IMR-90 (cell line): Measurements from ENCODE around the gene FAM83E. TPM values are rescaled to one million over a fixed set of nuclear protein-coding genes. Genes with fewer than 3 reads are reported as not detected.
A peak's percentile ranks its signal among the peaks of the same experiment; 100 is the strongest.

Experiments used
- ATAC-seq: fragments of 200-7000 bp; cut with Tn5 transposase; 2 replicates; pipeline ENCODE4 v1.9.1; 2020; ENCODE audit warnings: low read depth, mild to moderate bottlenecking, moderate library complexity
- BruUV-seq: library from RNA; stranded (reverse); fragments of 400-500 nt; replicated peaks from 2 replicates; lab custom pipeline; 2021; lab: Mats Ljungman, UMichigan
- CTCF ChIA-PET: fragments of 300-600 bp; formaldehyde crosslinking; extraction: SDS; loops from one replicate; lab custom pipeline; 2021; ENCODE audit warnings: antibody characterized with exemption; lab: Yijun Ruan, JAX
- POLR2A ChIA-PET: fragments of 300-600 bp; sonication (Branson Sonifier 250); formaldehyde crosslinking; loops from one replicate; lab custom pipeline; 2022; ENCODE audit warnings: antibody characterized with exemption; ENCODE audit not compliant: unreplicated experiment; lab: Charles Lee
- DNase-seq: peaks from one replicate; pipeline ENCODE4 v3.0.0; 2013
- H2AFZ ChIP-seq: replicated peaks from 2 replicates; pipeline ENCODE3; 2013; ENCODE audit warnings: low read length, mild to moderate bottlenecking; ENCODE audit not compliant: poor library complexity
- H2AK5ac ChIP-seq: 2 replicates; pipeline ENCODE4 v1.6.1; 2013; ENCODE audit warnings: low read depth, low read length, inconsistent platforms
- H2AK9ac ChIP-seq: replicated peaks from 2 replicates; pipeline ENCODE3; 2013; ENCODE audit warnings: mild to moderate bottlenecking, low read depth, low read length, moderate library complexity; ENCODE audit not compliant: poor library complexity
- H2BK120ac ChIP-seq: 2 replicates; pipeline ENCODE4 v1.6.1; 2013; ENCODE audit warnings: low read depth, low read length, inconsistent platforms
- H2BK15ac ChIP-seq: 3 replicates; pipeline ENCODE4 v1.6.1; 2013; ENCODE audit warnings: low read depth, low read length, inconsistent platforms
- H2BK20ac ChIP-seq: 2 replicates; pipeline ENCODE4 v1.6.1; 2013; ENCODE audit warnings: low read depth, mild to moderate bottlenecking, inconsistent platforms, low read length, moderate library complexity
- H2BK5ac ChIP-seq: 2 replicates; pipeline ENCODE4 v1.6.1; 2013; ENCODE audit warnings: mild to moderate bottlenecking, low read depth, low read length, inconsistent platforms; ENCODE audit not compliant: poor library complexity, severe bottlenecking
- H3K14ac ChIP-seq: replicated peaks from 2 replicates; pipeline ENCODE4 v1.6.1; 2013; ENCODE audit warnings: low read depth, low read length, inconsistent platforms
- H3K18ac ChIP-seq: 2 replicates; pipeline ENCODE4 v1.6.1; 2013; ENCODE audit warnings: low read depth, low read length, control low read depth
- H3K23ac ChIP-seq: 2 replicates; pipeline ENCODE4 v1.6.1; 2013; ENCODE audit warnings: low read depth, low read length, inconsistent platforms
- H3K27ac ChIP-seq: 2 replicates; pipeline ENCODE4 v1.5.1; 2013; ENCODE audit warnings: mild to moderate bottlenecking, control low read depth, low read length; ENCODE audit not compliant: insufficient read depth
- H3K27me3 ChIP-seq: 2 replicates; pipeline ENCODE4 v1.6.1; 2013; ENCODE audit warnings: low read length; ENCODE audit not compliant: control insufficient read depth, insufficient read depth
- H3K36me3 ChIP-seq: 2 replicates; pipeline ENCODE4 v1.6.1; 2013; ENCODE audit warnings: low read length, mixed read lengths; ENCODE audit not compliant: control insufficient read depth, insufficient read depth
- H3K4ac ChIP-seq: 2 replicates; pipeline ENCODE4 v1.6.1; 2013; ENCODE audit warnings: low read depth, low read length, inconsistent platforms
- H3K4me1 ChIP-seq: 2 replicates; pipeline ENCODE4 v1.6.1; 2013; ENCODE audit warnings: low read length, mixed read lengths; ENCODE audit not compliant: control insufficient read depth, insufficient read depth
- H3K4me2 ChIP-seq: 2 replicates; pipeline ENCODE4 v1.6.1; 2013; ENCODE audit warnings: low read depth, mild to moderate bottlenecking, control low read depth, low read length, moderate library complexity
- H3K4me3 ChIP-seq: 2 replicates; pipeline ENCODE4 v1.5.1; 2013; ENCODE audit warnings: low read depth, mild to moderate bottlenecking, control low read depth, low read length, moderate library complexity; ENCODE audit not compliant: insufficient read depth
- H3K56ac ChIP-seq: 2 replicates; pipeline ENCODE4 v1.6.1; 2013; ENCODE audit warnings: low read length, inconsistent platforms; ENCODE audit not compliant: insufficient read depth; ENCODE audit errors: extremely low read depth
- H3K79me1 ChIP-seq, 2 experiments: 2 replicates each; pipeline ENCODE4 v1.6.1; 2013; ENCODE audit warnings: low read length in 2 of 2, inconsistent platforms in 1 of 2, low read depth in 1 of 2
- H3K9ac ChIP-seq: 2 replicates; pipeline ENCODE4 v1.6.1; 2013; ENCODE audit warnings: low read depth, low read length, control low read depth
- H3K9me1 ChIP-seq: 2 replicates; pipeline ENCODE4 v1.6.1; 2013; ENCODE audit warnings: low read length, inconsistent platforms; ENCODE audit not compliant: insufficient read depth
- H3K9me3 ChIP-seq: 2 replicates; pipeline ENCODE4 v1.6.1; 2013; ENCODE audit warnings: low read length; ENCODE audit not compliant: control insufficient read depth, insufficient read depth
- H4K20me1 ChIP-seq: 2 replicates; pipeline ENCODE4 v1.6.1; 2013; ENCODE audit warnings: low read length, inconsistent platforms; ENCODE audit not compliant: insufficient read depth
- H4K5ac ChIP-seq: 2 replicates; pipeline ENCODE4 v1.6.1; 2013; ENCODE audit warnings: mild to moderate bottlenecking, low read depth, low read length, control low read depth
- H4K8ac ChIP-seq, 2 experiments: 2 replicates each; pipeline ENCODE4 v1.6.1; 2013; ENCODE audit warnings: low read depth in 2 of 2, low read length in 2 of 2, control low read depth in 1 of 2, inconsistent platforms in 1 of 2
- H4K91ac ChIP-seq: 2 replicates; pipeline ENCODE4 v1.6.1; 2013; ENCODE audit warnings: low read depth, low read length, inconsistent platforms; ENCODE audit not compliant: insufficient read depth
- BHLHE40 ChIP-seq: fragments of 150-350 bp; IDR thresholded peaks from 2 replicates; pipeline ENCODE4 v1.6.1; 2016; ENCODE audit warnings: mild to moderate bottlenecking, low read depth, low read length
- CEBPB ChIP-seq: IDR thresholded peaks from 2 replicates; pipeline ENCODE4 v1.6.1; 2012; ENCODE audit warnings: low read depth, low read length, improper control_type of control experiment
- CHD1 ChIP-seq: IDR thresholded peaks from 2 replicates; pipeline ENCODE4 v1.6.1; 2012; ENCODE audit warnings: low read depth, low read length, improper control_type of control experiment
- CTCF ChIP-seq: conservative IDR thresholded peaks from 2 replicates; pipeline ENCODE4 v1.5.1; 2012; ENCODE audit warnings: mild to moderate bottlenecking, low read depth, low read length, improper control_type of control experiment
- ELK1 ChIP-seq: fragments of 150-350 bp; IDR thresholded peaks from 2 replicates; pipeline ENCODE4 v1.6.1; 2016; ENCODE audit warnings: low read depth, mild to moderate bottlenecking, low read length, moderate library complexity, borderline replicate concordance
- FOS ChIP-seq: fragments of 150-350 bp; IDR thresholded peaks from 2 replicates; pipeline ENCODE4 v1.6.1; 2016; ENCODE audit warnings: low read depth, low read length
- MAFK ChIP-seq: IDR thresholded peaks from 2 replicates; pipeline ENCODE4 v1.6.1; 2012; ENCODE audit warnings: low read depth, low read length, improper control_type of control experiment
- MAZ ChIP-seq: IDR thresholded peaks from 2 replicates; pipeline ENCODE4 v1.6.1; 2012; ENCODE audit warnings: low read depth, mild to moderate bottlenecking, low read length, improper control_type of control experiment, moderate library complexity, borderline replicate concordance
- MXI1 ChIP-seq: IDR thresholded peaks from 2 replicates; pipeline ENCODE4 v1.6.1; 2012; ENCODE audit warnings: low read depth, mild to moderate bottlenecking, low read length, moderate library complexity, borderline replicate concordance
- NFE2L2 ChIP-seq: fragments of 150-350 bp; IDR thresholded peaks from 2 replicates; pipeline ENCODE4 v1.6.1; 2016; ENCODE audit warnings: low read depth, mild to moderate bottlenecking, low read length
- POLR2A ChIP-seq: IDR thresholded peaks from 2 replicates; pipeline ENCODE4 v1.6.1; 2012; ENCODE audit warnings: mild to moderate bottlenecking, low read depth, low read length
- RAD21 ChIP-seq: IDR thresholded peaks from 2 replicates; pipeline ENCODE4 v1.6.1; 2012; ENCODE audit warnings: low read length, improper control_type of control experiment
- RCOR1 ChIP-seq: IDR thresholded peaks from 2 replicates; pipeline ENCODE4 v1.6.1; 2012; ENCODE audit warnings: mild to moderate bottlenecking, low read length, improper control_type of control experiment; ENCODE audit not compliant: insufficient replicate concordance
- RFX5 ChIP-seq: IDR thresholded peaks from 2 replicates; pipeline ENCODE4 v1.8.0; 2012; ENCODE audit warnings: low read depth, mild to moderate bottlenecking, low read length, moderate library complexity
- SMC3 ChIP-seq: fragments of 150-350 bp; IDR thresholded peaks from 2 replicates; pipeline ENCODE4 v1.6.1; 2016; ENCODE audit warnings: low read depth, mild to moderate bottlenecking, antibody characterized with exemption, low read length, moderate library complexity
- USF2 ChIP-seq: fragments of 150-350 bp; IDR thresholded peaks from 2 replicates; pipeline ENCODE4 v1.6.1; 2017; ENCODE audit warnings: mild to moderate bottlenecking, antibody characterized with exemption, low read length, low read depth
- WGBS, 2 experiments: methylation state at CpG; one replicate each; pipeline versions ENCODE4 v1.1.5 to v1.1.7; 2013; ENCODE audit warnings: missing lambda C conversion rate in 2 of 2; ENCODE audit not compliant: insufficient read length in 1 of 2; ENCODE audit errors: extremely low coverage in 2 of 2; 5-methylcytosine and 5-hydroxymethylcytosine counted together
- dilution Hi-C: fragments of 300-500 bp; cut with HindIII; formaldehyde crosslinking; loops from one replicate; pipeline ENCODE4 v1.14.3; 2018; ENCODE audit warnings: low sequenced_read_pairs; ENCODE audit not compliant: unreplicated experiment
- in situ Hi-C: fragments of 300-500 bp; cut with MboI; formaldehyde crosslinking; loops from 3 replicates; pipeline ENCODE4 v1.14.3; 2019; ENCODE audit warnings: low sequenced_read_pairs, inconsistent platforms, mixed read lengths
- intact Hi-C: fragments of 100-400 bp; cut with micrococcal nuclease; formaldehyde crosslinking; loops from 2 replicates; pipeline ENCODE4 v1.10.0; 2022
- polyA plus RNA-seq, 3 experiments: library from polyadenylated mRNA; depleted of rRNA; stranded (reverse); fragments of >200 nt; gene quantifications; 2 replicates each; pipeline ENCODE4 v1.2.3, GENCODE V29; 2012; ENCODE audit warnings: low replicate concordance in 1 of 3
- total RNA-seq: library from RNA; depleted of rRNA; stranded (reverse); fragments of >200 nt; gene quantifications from 2 replicates; pipeline ENCODE4 v1.2.3, GENCODE V29; 2012

Gene FAM83E
- total and polyA plus RNA-seq, 2 of the 4 experiments (the other 2 are of a cell fraction): 0.05 to 0.36 TPM

GRCh38 chr19:48608798-48609263 lies 6.0 kb downstream of the FAM83E start:
- peak overlapping the region; percentile 82 for H2AK9ac ChIP-seq
- no peak overlapping the region; the same call in 1 of the 2 replicates for H3K4me2 ChIP-seq
- in situ Hi-C loops: no loop called here
- H2BK5ac ChIP-seq: no peak overlapping the region
- no peaks in the 10 kb centered on the region for H3K4me1 ChIP-seq
- H3K27ac ChIP-seq: no peak overlapping the region
- H3K14ac ChIP-seq: 0 out of 2 replicates have a peak overlapping the region, but pooled peaks have one; percentile 82
- no peak overlapping the region for H2BK15ac ChIP-seq
- peak overlapping the region; percentile 91 for H4K5ac ChIP-seq
- H3K4ac ChIP-seq: no peak overlapping the region
- no peak overlapping the region for H3K4me3 ChIP-seq
- H3K9ac ChIP-seq: no peak overlapping the region
- H3K9me3 ChIP-seq: no peaks in the 10 kb centered on the region
- no TSS peak for BruUV-seq
- peak overlapping the region; percentile 85 for H2BK120ac ChIP-seq
- WGBS, 2 experiments: no CpG with 5 or more reads among the region's 9 CpGs
- 0 out of 2 replicates have a peak, but pooled peaks cover 5% of the 10 kb centered on the region for H4K20me1 ChIP-seq
- H3K36me3 ChIP-seq: no peaks in the 10 kb centered on the region
- peak overlapping the region; percentile 69 to 93; a peak in 3 of 4 replicates for H4K8ac ChIP-seq
- H3K27me3 ChIP-seq: no peaks in the 10 kb centered on the region
- H3K79me1 ChIP-seq: no peaks in the 10 kb centered on the region
- peak; percentile 83 for ATAC-seq
- peak; percentile 64 for TF ChIP-seq RAD21
- no peak for TF ChIP-seq MAZ
- no peak for TF ChIP-seq MAFK
- TF ChIP-seq BHLHE40: no peak
- TF ChIP-seq SMC3: peak; percentile 46
- peak; percentile 61 for TF ChIP-seq CTCF
- no peak for TF ChIP-seq ELK1
- TF ChIP-seq FOS: no peak
- TF ChIP-seq MXI1: no peak
- TF ChIP-seq RCOR1: no peak
- no peak for TF ChIP-seq RFX5
- no peak for TF ChIP-seq POLR2A
- no peak for TF ChIP-seq CEBPB
- no peak for TF ChIP-seq NFE2L2
- TF ChIP-seq CHD1: no peak
- no peak for TF ChIP-seq USF2
- POLR2A ChIA-PET: no interaction called here
- no peak overlapping the region for H2AK5ac ChIP-seq
- no peak overlapping the region; the same call in 1 of the 2 replicates for H4K91ac ChIP-seq
- dilution Hi-C loops: no loop called here
- no peak for DNase-seq
- intact Hi-C loops: loop anchor here (2.0 kb wide), 1 partner anchor 20 kb away; no protein-coding TSS in a partner anchor
- CTCF ChIA-PET: interaction anchor here (0.9 kb wide), 1 partner anchor 119 kb away, joined by 3 read pairs; no protein-coding TSS in a partner anchor
- no peak overlapping the region for H2BK20ac ChIP-seq
- peak overlapping the region; percentile 95 for H2AFZ ChIP-seq
- no peaks in the 10 kb centered on the region for H3K9me1 ChIP-seq
- H3K18ac ChIP-seq: no peak overlapping the region
- H3K56ac ChIP-seq: no peak overlapping the region
- 0 out of 2 replicates have a peak overlapping the region, but pooled peaks have one; percentile 78 for H3K23ac ChIP-seq
